Right lobe of liver (tissue), 6 donors: Measurements from ENCODE around the gene SCNN1B. TPM values are rescaled to one million over a fixed set of nuclear protein-coding genes. Genes with fewer than 3 reads are reported as not detected.

ENCODE experiments used
- ATAC-seq, 4 donors: fragments of 200-7000 bp; cut with Tn5 transposase; one replicate each; pipeline ENCODE4 v1.9.1; 2020; ENCODE audit warnings: mild to moderate bottlenecking in 4 of 4, moderate library complexity in 4 of 4
- DNase-seq, 3 donors: peaks; one replicate each; pipeline ENCODE4 v3.0.0-alpha.2; 2020
- H3K27ac ChIP-seq, 3 donors: fragments of 200-600 bp; one replicate each; pipeline ENCODE4 v1.8.0; 2022
- H3K27me3 ChIP-seq, 2 donors: fragments of 200-600 bp; one replicate each; pipeline ENCODE4 v1.8.0; 2022
- H3K36me3 ChIP-seq, 4 donors: fragments of 200-600 bp; sonication (generic) in 1 of 4; one replicate each; pipeline versions ENCODE4 v1.5.1 to v1.8.0; 2017 to 2022; ENCODE audit warnings: control low read depth in 1 of 4
- H3K4me1 ChIP-seq, 4 donors: fragments of 200-600 bp; sonication (generic) in 1 of 4; one replicate each; pipeline versions ENCODE4 v1.5.1 to v1.8.0; 2017 to 2022; ENCODE audit warnings: control low read depth in 1 of 4
- H3K4me3 ChIP-seq, 3 donors: fragments of 200-600 bp; one replicate each; pipeline ENCODE4 v1.8.0; 2022
- H3K9me3 ChIP-seq, 4 donors: fragments of 200-600 bp; sonication (generic) in 1 of 4; one replicate each; pipeline versions ENCODE4 v1.5.1 to v1.8.0; 2017 to 2022; ENCODE audit warnings: control low read depth in 1 of 4
- POLR2A ChIP-seq: fragments of 450-650 bp; IDR thresholded peaks from one replicate; pipeline ENCODE4 v1.6.1; 2017; ENCODE audit warnings: antibody characterized with exemption, mild to moderate bottlenecking
- WGBS: methylation state at CpG from one replicate; pipeline ENCODE4 v1.1.6; 2018; ENCODE audit warnings: low coverage, low lambda C conversion rate; ENCODE audit not compliant: insufficient coverage; ENCODE audit errors: missing lambda C conversion rate; 5-methylcytosine and 5-hydroxymethylcytosine counted together
- intact Hi-C, 2 donors: fragments of 100-400 bp; cut with DNase I; formaldehyde crosslinking; loops; one replicate each; pipeline versions ENCODE4 v1.11.2 to v1.14.1; 2022
- total RNA-seq, 6 experiments: library from RNA; depleted of rRNA in 2 of 6; stranded (reverse); fragments of >200 nt in 2 of 6; fragmentation: NEBNext Ultra II Directional in 3 of 6; extraction: Animal tissue kit (Norgen Biotek cat#: 25700) in 3 of 6; gene quantifications; one replicate each; pipeline versions ENCODE4 v1.1.0 to v1.2.4, GENCODE V29; 2016 to 2023
- TF ChIP-seq, protein P1 (sequence below), 4 donors: fragments of 200-600 bp in 3 of 4; fragments of 450-650 bp in 1 of 4; IDR thresholded peaks; one replicate each; pipeline versions ENCODE4 v1.5.1 to v1.8.0; 2016 to 2022; ENCODE audit warnings: antibody characterized with exemption in 4 of 4, mild to moderate bottlenecking in 2 of 4
- donor health status: DM: no; HTN: yes; CAD: no.
- donor health status: DM: no; HTN: no; CAD: no.
- donor health status: DM: no; HTN: no; CAD: no.
- donor health status: DM: no; HTN: yes; CAD: no.
- donor health status: DM: no; HTN: yes; CAD: no.

SCNN1B gene
- total RNA-seq, 6 experiments from 2014 or later: 0.12 to 0.13 TPM; not detected in 4

DNA sequence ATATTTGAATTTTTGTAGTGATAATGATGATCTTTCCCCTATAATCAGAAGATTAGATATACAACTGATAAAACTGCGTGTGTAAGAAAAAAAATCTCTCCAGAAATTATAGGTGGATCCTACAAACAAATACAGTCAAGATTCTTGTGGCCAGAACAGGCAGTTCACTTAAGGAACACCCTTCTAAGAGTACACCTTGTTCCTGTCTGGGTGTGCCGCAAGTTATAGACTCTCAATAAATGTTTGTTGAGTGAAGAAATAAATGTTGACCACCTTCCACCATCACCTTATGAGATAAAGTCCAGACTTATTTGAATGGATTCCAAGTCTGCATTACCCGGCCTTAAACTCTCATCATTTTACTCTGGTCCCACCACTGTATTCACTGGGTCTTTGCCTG, 45.7 kb upstream of the SCNN1B start:
- Histone ChIP-seq H3K4me1 (no peaks in the 10 kb centered on the region), H3K9me3 (no peaks in the 10 kb centered on the region), H3K27me3 (no peaks in the 10 kb centered on the region), H3K36me3 (no peaks in the 10 kb centered on the region), H3K27ac (no peak overlapping the region), H3K4me3 (no peak overlapping the region)
- no peak for DNase-seq
- no peak for TF ChIP-seq POLR2A
- TF ChIP-seq, protein P1, sequence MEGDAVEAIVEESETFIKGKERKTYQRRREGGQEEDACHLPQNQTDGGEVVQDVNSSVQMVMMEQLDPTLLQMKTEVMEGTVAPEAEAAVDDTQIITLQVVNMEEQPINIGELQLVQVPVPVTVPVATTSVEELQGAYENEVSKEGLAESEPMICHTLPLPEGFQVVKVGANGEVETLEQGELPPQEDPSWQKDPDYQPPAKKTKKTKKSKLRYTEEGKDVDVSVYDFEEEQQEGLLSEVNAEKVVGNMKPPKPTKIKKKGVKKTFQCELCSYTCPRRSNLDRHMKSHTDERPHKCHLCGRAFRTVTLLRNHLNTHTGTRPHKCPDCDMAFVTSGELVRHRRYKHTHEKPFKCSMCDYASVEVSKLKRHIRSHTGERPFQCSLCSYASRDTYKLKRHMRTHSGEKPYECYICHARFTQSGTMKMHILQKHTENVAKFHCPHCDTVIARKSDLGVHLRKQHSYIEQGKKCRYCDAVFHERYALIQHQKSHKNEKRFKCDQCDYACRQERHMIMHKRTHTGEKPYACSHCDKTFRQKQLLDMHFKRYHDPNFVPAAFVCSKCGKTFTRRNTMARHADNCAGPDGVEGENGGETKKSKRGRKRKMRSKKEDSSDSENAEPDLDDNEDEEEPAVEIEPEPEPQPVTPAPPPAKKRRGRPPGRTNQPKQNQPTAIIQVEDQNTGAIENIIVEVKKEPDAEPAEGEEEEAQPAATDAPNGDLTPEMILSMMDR (IDR thresholded peaks at IDR 0.05): no peak
- intact Hi-C loops: no loop called here
- ATAC-seq: no peak
- 42% methylated on average over 3 of the region's 3 CpGs for WGBS

DNA sequence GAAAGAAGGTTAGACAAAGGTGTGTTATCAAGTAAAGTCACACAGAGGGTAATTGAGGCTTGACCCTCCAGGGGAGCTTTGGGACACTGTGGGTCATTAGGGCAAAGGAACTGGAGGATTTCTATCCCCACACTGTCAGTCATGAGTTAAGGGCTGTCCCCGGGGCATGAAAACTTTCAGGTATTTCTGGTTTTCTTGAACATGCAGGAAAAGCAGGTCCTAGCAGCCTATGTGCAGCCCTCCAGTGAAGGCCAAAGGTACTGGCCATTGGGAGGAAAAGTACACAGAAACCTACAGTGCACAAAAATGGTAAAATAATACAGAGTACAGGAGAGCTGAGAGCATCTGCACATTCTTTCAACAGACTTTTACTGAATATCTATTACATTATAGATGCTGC, 44.4 kb upstream of the SCNN1B start:
- no peak for DNase-seq

DNA sequence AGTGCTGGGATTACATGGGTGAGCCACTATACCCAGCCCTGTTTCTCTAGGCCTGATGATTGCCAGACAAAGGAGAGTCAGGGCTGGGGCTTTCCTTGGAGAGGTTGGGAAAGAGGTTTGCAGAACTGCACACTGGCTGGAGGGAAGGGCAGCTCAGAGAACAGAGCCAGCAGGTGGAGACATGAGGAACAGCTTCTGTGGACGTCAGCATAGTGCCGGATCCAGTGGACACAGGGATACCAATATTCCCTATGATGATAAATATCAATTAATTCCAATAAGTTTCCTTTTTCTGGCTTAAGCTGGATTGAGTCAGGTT, 43.2 kb upstream of the SCNN1B start:
- Histone ChIP-seq H3K36me3 (no peaks in the 10 kb centered on the region), H3K27ac (no peak overlapping the region), H3K9me3 (no peaks in the 10 kb centered on the region), H3K4me3 (no peak overlapping the region), H3K27me3 (no peaks in the 10 kb centered on the region), H3K4me1 (no peaks in the 10 kb centered on the region)
- intact Hi-C loops: no loop called here
- ATAC-seq: no peak
- WGBS: 45% methylated on average over 2 of the region's 2 CpGs
- no peak for TF ChIP-seq POLR2A
- TF ChIP-seq, protein P1 (IDR thresholded peaks at IDR 0.05): no peak
- no peak for DNase-seq

More for the DNA sequence above, 44.4 kb upstream of the SCNN1B start:
- intact Hi-C loops: no loop called here
- Histone ChIP-seq H3K27ac (no peak overlapping the region), H3K9me3 (no peaks in the 10 kb centered on the region), H3K36me3 (no peaks in the 10 kb centered on the region), H3K27me3 (no peaks in the 10 kb centered on the region), H3K4me1 (no peaks in the 10 kb centered on the region), H3K4me3 (no peak overlapping the region)
- TF ChIP-seq POLR2A: no peak
- TF ChIP-seq, protein P1 (IDR thresholded peaks at IDR 0.05): no peak
- WGBS: 57% methylated on average over 1 of the region's 1 CpG
- ATAC-seq: no peak

DNA sequence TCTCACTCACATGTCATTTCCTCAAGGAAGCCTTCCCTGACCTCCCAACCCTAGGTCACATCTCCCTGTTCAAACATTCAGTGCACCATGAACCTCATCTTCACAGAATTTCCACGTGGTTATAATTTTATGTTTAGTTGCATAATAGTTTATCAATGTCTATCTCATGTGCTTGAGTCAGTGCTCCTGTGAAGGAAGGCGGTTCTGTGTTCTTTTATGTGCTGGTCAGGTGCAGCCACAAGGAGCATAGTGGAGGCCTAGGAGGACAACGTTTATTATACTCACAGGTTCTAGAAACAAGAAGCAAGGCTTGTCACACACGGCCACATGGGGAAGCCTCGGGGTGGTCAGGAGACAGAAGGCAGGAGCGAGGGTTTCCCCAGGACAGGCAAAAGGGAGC, 34.5 kb upstream of the SCNN1B start:
- 43% methylated on average over 6 of the region's 6 CpGs for WGBS
- TF ChIP-seq POLR2A: no peak
- TF ChIP-seq, protein P1 (IDR thresholded peaks at IDR 0.05): no peak
- no peaks in the 10 kb centered on the region for H3K27me3 ChIP-seq
- no peak for ATAC-seq
- no peaks in the 10 kb centered on the region for H3K9me3 ChIP-seq
- H3K36me3 ChIP-seq: no peaks in the 10 kb centered on the region
- intact Hi-C loops: no loop called here
- H3K4me3 ChIP-seq: no peak overlapping the region
- no peak overlapping the region for H3K27ac ChIP-seq
- H3K4me1 ChIP-seq: no peaks in the 10 kb centered on the region
- DNase-seq: no peak

DNA sequence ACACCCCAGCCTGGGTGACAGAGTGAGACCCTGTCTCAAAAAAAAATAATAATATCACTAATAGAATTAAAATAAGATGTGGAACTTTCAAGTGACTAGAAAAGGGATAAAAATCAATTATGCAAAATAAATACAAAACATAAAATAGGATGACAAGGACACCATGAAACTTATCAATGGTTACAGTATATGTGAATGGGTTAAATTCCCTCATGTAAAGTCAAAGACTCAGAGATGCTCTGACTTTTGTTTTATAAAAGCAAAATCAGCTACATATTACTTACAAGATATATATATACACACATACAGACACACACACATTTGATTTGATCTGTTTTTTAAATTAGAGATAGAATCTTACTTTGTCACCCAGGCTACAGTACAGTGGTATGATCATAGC, 33.5 kb upstream of the SCNN1B start:
- intact Hi-C loops: no loop called here

More for the DNA sequence above, 33.5 kb upstream of the SCNN1B start:
- Histone ChIP-seq H3K27me3 (no peaks in the 10 kb centered on the region), H3K9me3 (no peaks in the 10 kb centered on the region), H3K4me3 (no peak overlapping the region), H3K36me3 (no peaks in the 10 kb centered on the region), H3K4me1 (no peaks in the 10 kb centered on the region), H3K27ac (no peak overlapping the region)
- DNase-seq (no peak), ATAC-seq (no peak)
- TF ChIP-seq POLR2A: no peak
- TF ChIP-seq, protein P1 (IDR thresholded peaks at IDR 0.05): no peak
